Fibroblast of villous mesenchyme (primary cell): Measurements from ENCODE around the gene DUSP22. TPM values are rescaled to one million over a fixed set of nuclear protein-coding genes. Genes with fewer than 3 reads are reported as not detected.

Source experiments
- DNase-seq: peaks from one replicate; pipeline ENCODE4 v3.0.0-alpha.2; 2010; ENCODE audit warnings: low read depth
- H3K4me3 ChIP-seq: 2 replicates; pipeline ENCODE4 v1.5.1; 2011; ENCODE audit warnings: low read depth, mild to moderate bottlenecking, low read length
- CTCF ChIP-seq: IDR thresholded peaks from 2 replicates; pipeline ENCODE4 v1.5.1; 2012; ENCODE audit warnings: low read depth, mild to moderate bottlenecking, low read length; ENCODE audit not compliant: insufficient read depth
- total RNA-seq: library from RNA; depleted of rRNA; stranded (reverse); fragments of >200 nt; gene quantifications from 2 replicates; pipeline ENCODE4 v1.2.3, GENCODE V29; 2012

Gene DUSP22
- total RNA-seq, 1 donor, result 14.7 TPM

- TF ChIP-seq CTCF, result no peak
- no peak overlapping the region for H3K4me3 ChIP-seq
- no peak for DNase-seq
These were observed 24.4 kb downstream of the DUSP22 start for GRCh38 chr6:316753-317038.

GRCh38 chr6:317060-317447 is 24.8 kb downstream of the DUSP22 start:
- no peak overlapping the region for H3K4me3 ChIP-seq
- no peak for DNase-seq
- no peak for TF ChIP-seq CTCF

- DNase-seq, result no peak
- H3K4me3 ChIP-seq, result no peak overlapping the region
- no peak for TF ChIP-seq CTCF
These were observed 25.3 kb downstream of the DUSP22 start for GRCh38 chr6:317448-318144.

- no peak overlapping the region for H3K4me3 ChIP-seq
- TF ChIP-seq CTCF, result no peak
- DNase-seq, result no peak
These were observed 26.1 kb downstream of the DUSP22 start for GRCh38 chr6:318243-318890.

- TF ChIP-seq CTCF, result no peak
- DNase-seq, result no peak
These were observed 27.2 kb downstream of the DUSP22 start for GRCh38 chr6:319177-320131.

GRCh38 chr6:320351-321157 is 28.3 kb downstream of the DUSP22 start:
- no peak for TF ChIP-seq CTCF
- no peak overlapping the region for H3K4me3 ChIP-seq

More at GRCh38 chr6:319177-320131, 27.2 kb downstream of the DUSP22 start:
- no peak overlapping the region for H3K4me3 ChIP-seq

More at GRCh38 chr6:320351-321157, 28.3 kb downstream of the DUSP22 start:
- no peak for DNase-seq
